ENCODE data around the gene RERE.

The RERE gene

GRCh38 chr1:8402109-8402710, 415.2 kb downstream of the RERE start:
- no peak for TF ChIP-seq JUND (IDR thresholded peaks at IDR 0.05; ENCODE audit: low read depth)
- no peak for DNase-seq (ENCODE audit: low read depth in 1 of 2, low spot score in 1 of 2)
- in situ Hi-C loops (cut with HindIII; ENCODE audit: low pct_unique_long_range_greater_than_20kb, low sequenced_read_pairs): no loop called here

- in situ Hi-C loops (cut with HindIII; ENCODE audit: low pct_unique_long_range_greater_than_20kb, low sequenced_read_pairs): no loop called here
- no peak for DNase-seq (ENCODE audit: low read depth in 1 of 2, low spot score in 1 of 2)
Measured at GRCh38 chr1:8398677-8399076, 418.8 kb downstream of the RERE start.

GRCh38 chr1:8398086-8398485, 419.4 kb downstream of the RERE start:
- no peak for TF ChIP-seq JUND (IDR thresholded peaks at IDR 0.05; ENCODE audit: low read depth)
- DNase-seq (ENCODE audit: low read depth in 1 of 2, low spot score in 1 of 2): no peak
- in situ Hi-C loops (cut with HindIII; ENCODE audit: low pct_unique_long_range_greater_than_20kb, low sequenced_read_pairs): no loop called here

More at GRCh38 chr1:8398677-8399076, 418.8 kb downstream of the RERE start:
- TF ChIP-seq JUND (IDR thresholded peaks at IDR 0.05; ENCODE audit: low read depth): no peak

GRCh38 chr1:8397511-8397910, 419.9 kb downstream of the RERE start:
- in situ Hi-C loops (cut with HindIII; ENCODE audit: low pct_unique_long_range_greater_than_20kb, low sequenced_read_pairs): no loop called here
- no peak for TF ChIP-seq JUND (IDR thresholded peaks at IDR 0.05; ENCODE audit: low read depth)
- no peak for DNase-seq (ENCODE audit: low read depth in 1 of 2, low spot score in 1 of 2)

- in situ Hi-C loops (cut with HindIII; ENCODE audit: low pct_unique_long_range_greater_than_20kb, low sequenced_read_pairs): no loop called here
- TF ChIP-seq JUND (IDR thresholded peaks at IDR 0.05; ENCODE audit: low read depth): no peak
- no peak for DNase-seq (ENCODE audit: low read depth in 1 of 2, low spot score in 1 of 2)
Measured at GRCh38 chr1:8396786-8397406, 420.5 kb downstream of the RERE start.

GRCh38 chr1:8396083-8396785, 421.2 kb downstream of the RERE start:
- no peak for DNase-seq (ENCODE audit: low read depth in 1 of 2, low spot score in 1 of 2)
- in situ Hi-C loops (cut with HindIII; ENCODE audit: low pct_unique_long_range_greater_than_20kb, low sequenced_read_pairs): no loop called here
- TF ChIP-seq JUND (IDR thresholded peaks at IDR 0.05; ENCODE audit: low read depth): no peak

- TF ChIP-seq JUND (IDR thresholded peaks at IDR 0.05; ENCODE audit: low read depth): no peak
- no peak for DNase-seq (ENCODE audit: low read depth in 1 of 2, low spot score in 1 of 2)
- in situ Hi-C loops (cut with HindIII; ENCODE audit: low pct_unique_long_range_greater_than_20kb, low sequenced_read_pairs): no loop called here
Measured at GRCh38 chr1:8395433-8395866, 422.0 kb downstream of the RERE start.

GRCh38 chr1:8394456-8395321, 422.8 kb downstream of the RERE start:
- no peak for TF ChIP-seq JUND (IDR thresholded peaks at IDR 0.05; ENCODE audit: low read depth)
- in situ Hi-C loops (cut with HindIII; ENCODE audit: low pct_unique_long_range_greater_than_20kb, low sequenced_read_pairs): no loop called here
- DNase-seq (ENCODE audit: low read depth in 1 of 2, low spot score in 1 of 2): peak in 1 of 2 experiments; percentile 28

GRCh38 chr1:8392522-8392921, 424.9 kb downstream of the RERE start:
- DNase-seq (ENCODE audit: low read depth in 1 of 2, low spot score in 1 of 2): no peak
- no peak for TF ChIP-seq JUND (IDR thresholded peaks at IDR 0.05; ENCODE audit: low read depth)
- in situ Hi-C loops (cut with HindIII; ENCODE audit: low pct_unique_long_range_greater_than_20kb, low sequenced_read_pairs): no loop called here

- TF ChIP-seq JUND (IDR thresholded peaks at IDR 0.05; ENCODE audit: low read depth): no peak
- DNase-seq (ENCODE audit: low read depth in 1 of 2, low spot score in 1 of 2): no peak
- in situ Hi-C loops (cut with HindIII; ENCODE audit: low pct_unique_long_range_greater_than_20kb, low sequenced_read_pairs): no loop called here
Measured at GRCh38 chr1:8390707-8391106, 426.7 kb downstream of the RERE start.

- no peak for DNase-seq (ENCODE audit: low read depth in 1 of 2, low spot score in 1 of 2)
- no peak for TF ChIP-seq JUND (IDR thresholded peaks at IDR 0.05; ENCODE audit: low read depth)
- in situ Hi-C loops (cut with HindIII; ENCODE audit: low pct_unique_long_range_greater_than_20kb, low sequenced_read_pairs): no loop called here
Measured at GRCh38 chr1:8389958-8390535, 427.4 kb downstream of the RERE start.
